Measurements from ENCODE around the gene PCSK9.

The PCSK9 gene

DNA sequence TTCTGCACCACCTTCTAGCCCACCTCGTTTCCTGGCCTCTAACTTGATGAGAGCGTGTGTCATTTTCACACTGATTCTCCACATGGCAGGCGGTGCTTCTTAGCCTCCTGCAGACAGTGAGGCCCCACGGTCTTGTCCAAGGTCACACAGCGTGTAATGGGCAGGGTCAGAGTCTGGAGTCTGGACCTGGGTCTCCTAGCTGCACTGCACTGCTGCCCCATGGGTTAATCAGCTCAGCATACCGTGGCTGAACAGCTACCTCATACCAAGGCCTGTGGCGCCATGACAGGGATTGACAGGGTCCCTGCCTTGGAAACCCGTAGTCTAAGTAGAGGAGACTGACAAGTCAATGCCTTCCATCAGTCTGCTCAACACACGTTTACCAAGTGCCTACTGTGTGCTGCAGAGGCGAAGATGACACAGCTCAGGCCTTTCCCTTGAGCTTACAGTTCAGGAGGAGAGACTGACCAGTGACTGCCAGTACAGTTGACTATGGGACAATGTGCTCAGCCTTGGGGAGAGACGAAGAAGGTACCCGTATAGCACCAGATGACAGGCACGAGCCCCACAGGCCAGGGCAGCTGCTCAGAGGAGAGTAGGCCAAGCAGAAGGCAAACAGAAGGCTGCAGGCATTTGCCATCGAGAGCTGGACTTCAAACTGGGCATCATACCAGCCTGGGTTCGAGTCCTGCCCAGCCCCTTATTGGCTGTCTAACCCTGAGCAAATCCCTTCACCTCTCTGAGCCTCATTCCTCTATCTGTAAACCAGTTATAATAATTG, 5.5 kb downstream of the PCSK9 start:
- DNase-seq = no peak

DNA sequence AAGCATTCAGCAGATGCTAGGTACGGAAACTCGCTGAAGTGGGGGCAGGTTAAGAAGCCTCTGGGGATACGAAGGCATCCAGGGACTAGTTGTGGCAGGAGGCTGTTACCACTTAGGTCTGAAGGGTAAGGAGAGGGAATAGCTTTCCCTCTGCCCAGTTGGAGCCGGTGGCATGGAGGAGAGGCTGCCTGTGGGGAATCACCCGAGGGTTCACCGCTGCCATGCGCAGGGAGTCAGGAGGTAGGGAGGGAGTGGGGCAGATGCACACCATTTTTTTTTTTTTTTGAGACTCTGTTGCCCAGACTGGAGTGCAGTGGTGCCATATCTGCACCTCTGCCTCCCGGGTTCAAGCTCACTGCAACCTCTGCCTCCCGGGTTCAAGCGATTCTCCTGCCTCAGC, 6.1 kb downstream of the PCSK9 start:
- DNase-seq = no peak

DNA sequence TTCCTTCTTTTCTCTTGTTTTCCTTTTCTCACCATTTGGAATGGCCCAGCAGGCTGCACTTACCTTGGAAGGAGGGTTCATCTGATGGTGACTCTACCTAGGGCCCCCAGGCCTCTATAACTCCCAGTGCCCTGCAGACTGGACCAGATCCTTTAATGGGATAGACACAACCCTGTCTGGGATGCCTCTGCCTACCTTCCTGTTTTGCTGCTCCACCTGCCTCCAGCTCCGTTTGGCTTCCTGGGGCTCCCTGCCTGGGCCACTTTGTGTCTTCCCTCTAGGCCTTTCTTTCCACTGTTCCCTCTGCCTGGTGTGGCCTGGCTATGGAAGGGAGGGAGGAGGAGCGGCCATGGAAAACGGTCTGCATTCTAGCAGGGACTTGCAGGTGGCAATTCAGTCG, 7.5 kb downstream of the PCSK9 start:
- DNase-seq = no peak

GRCh38 chr1:55047611-55048010, 8.3 kb downstream of the PCSK9 start:
- DNase-seq = no peak

- no peak for DNase-seq
These were observed 9.3 kb downstream of the PCSK9 start for GRCh38 chr1:55048453-55049270.

- DNase-seq = no peak
These were observed 10.0 kb downstream of the PCSK9 start for GRCh38 chr1:55049271-55049913.

- DNase-seq = no peak
These were observed 10.5 kb downstream of the PCSK9 start for GRCh38 chr1:55049914-55050278.

- no peak for DNase-seq
These were observed 10.9 kb downstream of the PCSK9 start for GRCh38 chr1:55050283-55050682.

- DNase-seq = no peak
These were observed 11.8 kb downstream of the PCSK9 start for GRCh38 chr1:55051169-55051568.

- DNase-seq = no peak
These were observed 12.3 kb downstream of the PCSK9 start for GRCh38 chr1:55051621-55052020.

GRCh38 chr1:55052221-55053142, 13.1 kb downstream of the PCSK9 start:
- no peak for DNase-seq

DNA sequence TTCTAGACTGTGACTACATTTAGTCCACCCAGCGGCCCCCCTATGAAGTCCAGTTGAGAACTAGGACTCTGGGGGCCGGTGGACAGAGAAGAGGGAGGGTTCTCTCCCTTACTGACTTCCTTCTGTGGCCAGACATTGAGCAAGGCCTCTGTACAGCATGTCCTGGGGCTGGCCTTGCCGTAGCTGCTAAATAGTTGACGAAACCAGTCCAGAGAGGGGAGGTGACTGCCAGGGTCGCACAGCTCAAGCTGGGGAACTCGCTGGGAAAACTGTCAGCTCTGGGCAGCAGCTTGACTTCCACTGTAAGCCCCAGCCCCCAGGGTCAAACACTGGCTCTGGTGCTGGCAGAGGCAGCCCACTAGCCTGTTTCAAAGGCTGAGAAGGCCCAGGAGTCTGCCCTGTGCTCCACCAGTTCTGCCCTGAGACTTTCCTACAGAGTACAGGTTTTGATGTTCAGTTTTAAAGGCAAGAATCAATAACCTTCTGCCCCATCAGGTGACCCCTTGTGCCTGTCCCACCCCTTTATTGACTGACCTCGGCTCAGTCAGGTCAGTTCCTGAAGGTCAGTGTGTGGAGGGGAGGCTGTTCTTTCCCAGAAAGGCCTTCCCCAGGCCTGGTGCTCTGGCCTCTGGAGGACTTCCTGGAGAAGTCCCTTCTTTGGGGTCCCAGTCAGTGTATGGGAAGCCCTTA, 14.1 kb downstream of the PCSK9 start:
- DNase-seq = no peak

DNA sequence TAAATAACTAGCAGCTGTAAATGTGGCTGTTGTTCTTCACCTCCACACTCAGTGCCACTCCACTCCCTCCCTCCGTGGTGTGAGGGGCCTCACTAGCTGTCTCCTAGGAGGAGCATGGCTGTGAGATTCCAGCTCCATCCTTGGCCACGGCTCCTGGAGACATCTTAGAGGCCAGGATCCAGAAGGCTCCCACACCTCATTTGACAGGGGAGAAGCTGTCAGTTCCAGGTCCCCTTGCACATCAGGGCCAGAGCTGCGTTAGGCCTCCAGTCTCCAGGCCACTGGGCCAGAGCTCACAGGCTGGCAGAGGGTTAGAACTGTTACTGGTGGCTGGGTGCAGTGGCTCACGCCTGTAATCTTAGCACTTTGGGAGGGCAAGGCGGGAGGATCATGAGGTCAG, 15.0 kb downstream of the PCSK9 start:
- no peak for DNase-seq

GRCh38 chr1:55055084-55055882, 15.9 kb downstream of the PCSK9 start:
- DNase-seq = no peak

- no peak for DNase-seq
These were observed 16.7 kb downstream of the PCSK9 start for GRCh38 chr1:55055951-55056631.

DNA sequence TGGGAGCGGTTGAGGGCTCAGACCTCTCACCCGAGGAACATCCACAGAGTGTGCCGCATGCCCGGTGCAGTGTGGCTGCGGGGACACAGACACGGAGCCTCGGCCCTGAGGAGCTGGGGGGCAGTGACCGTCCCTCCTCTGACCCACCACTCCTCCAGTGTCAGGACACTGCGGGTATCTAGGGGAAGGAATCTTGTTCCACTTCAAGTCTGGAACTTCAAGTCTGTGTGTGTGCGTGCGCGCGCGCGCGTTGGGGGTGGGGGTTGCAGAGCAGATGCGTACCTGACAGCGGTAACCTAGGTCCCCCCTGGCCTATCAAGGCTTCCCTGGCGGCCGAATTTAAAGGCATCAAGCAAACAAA, 17.3 kb downstream of the PCSK9 start:
- DNase-seq = no peak

GRCh38 chr1:55057270-55057955, 18.1 kb downstream of the PCSK9 start:
- DNase-seq = no peak

- DNase-seq = no peak
These were observed 18.6 kb downstream of the PCSK9 start for GRCh38 chr1:55057956-55058298.

DNA sequence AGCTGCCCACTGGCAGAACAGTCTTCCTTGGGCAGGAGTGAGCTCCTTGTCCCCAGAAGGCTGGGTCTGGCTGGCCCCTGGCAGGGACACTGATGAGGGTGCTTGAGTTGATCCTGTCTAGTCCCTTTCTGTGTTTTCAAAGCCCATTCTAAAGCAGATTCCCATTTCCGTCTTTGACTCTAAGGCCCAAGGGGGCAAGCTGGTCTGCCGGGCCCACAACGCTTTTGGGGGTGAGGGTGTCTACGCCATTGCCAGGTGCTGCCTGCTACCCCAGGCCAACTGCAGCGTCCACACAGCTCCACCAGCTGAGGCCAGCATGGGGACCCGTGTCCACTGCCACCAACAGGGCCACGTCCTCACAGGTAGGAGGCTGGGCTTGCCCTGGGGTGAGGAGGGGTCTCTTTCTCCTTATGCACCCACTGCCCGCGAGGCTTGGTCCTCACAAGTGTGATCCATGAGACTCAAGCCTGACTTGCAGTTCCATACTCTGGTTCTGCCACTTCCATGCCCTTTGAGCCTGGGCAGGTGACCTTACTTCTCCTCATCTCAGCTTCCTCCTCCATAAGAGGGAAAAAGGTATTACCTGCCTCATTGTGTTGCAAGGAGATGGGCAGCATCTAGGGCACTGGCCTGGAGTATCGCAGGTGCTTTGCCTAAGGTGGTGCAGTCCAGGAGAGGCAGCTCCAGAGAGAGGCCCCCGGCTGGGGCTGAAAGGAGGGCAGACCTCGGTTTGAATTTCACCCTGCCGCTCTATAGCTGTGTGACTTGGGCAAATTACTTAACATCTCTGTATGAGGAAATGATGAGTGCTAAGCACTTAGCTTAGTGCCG, 20.2 kb downstream of the PCSK9 start:
- DNase-seq = no peak

Data from hematopoietic multipotent progenitor cell treated with erythropoietin and hydrocortisone succinate and interleukin-3 and kit ligand, for 4 days (in vitro differentiated cells).